Dendritic cell treated with granulocyte-macrophage colony-stimulating factor and Interleukin-4, amounts not matched to agents 40 ng/mL and 50 ng/mL, for 4 days (primary cell): ENCODE data around the gene ZC3H12D.

Source experiments
- H3K27ac Mint-ChIP-seq: one replicate; pipeline ENCODE4 v1.8.0; 2022; ENCODE audit warnings: mild to moderate bottlenecking, mixed read lengths
- H3K27me3 Mint-ChIP-seq: one replicate; pipeline ENCODE4 v1.8.0; 2022; ENCODE audit warnings: mild to moderate bottlenecking, mixed read lengths
- H3K36me3 Mint-ChIP-seq: one replicate; pipeline ENCODE4 v1.8.0; 2022; ENCODE audit warnings: low read depth, mixed read lengths
- H3K4me1 Mint-ChIP-seq: one replicate; pipeline ENCODE4 v1.8.0; 2022; ENCODE audit warnings: low read depth, mixed read lengths
- H3K4me3 Mint-ChIP-seq: one replicate; pipeline ENCODE4 v1.8.0; 2022; ENCODE audit warnings: mild to moderate bottlenecking, moderate library complexity, mixed read lengths
- H3K9me3 Mint-ChIP-seq: one replicate; pipeline ENCODE4 v1.8.0; 2022; ENCODE audit warnings: mixed read lengths
- intact Hi-C: fragments of 100-400 bp; cut with micrococcal nuclease; formaldehyde crosslinking; loops from one replicate; pipeline ENCODE4 v1.15.0; 2022

ZC3H12D gene

DNA sequence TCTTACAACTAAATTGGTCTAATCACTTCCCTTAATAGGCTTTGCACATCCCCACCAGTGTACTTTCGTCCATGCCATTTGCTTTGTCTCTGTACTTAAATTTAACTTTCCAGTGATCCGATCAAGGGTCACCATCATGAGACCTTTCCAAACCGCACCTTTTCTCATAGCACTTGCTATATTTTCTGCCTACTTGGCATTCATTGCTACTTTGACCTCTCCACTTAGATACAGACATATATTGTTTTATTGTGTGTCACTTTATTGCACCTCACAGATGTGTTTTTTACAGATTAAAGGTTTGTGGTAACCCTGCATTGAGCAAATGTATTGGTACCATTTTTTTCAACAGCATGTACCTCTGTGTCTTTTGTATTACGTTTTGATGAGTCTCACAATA lies 70.0 kb downstream of the ZC3H12D start:
- Mint-ChIP-seq H3K4me1 (peaks cover 11% of the 10 kb centered on the region), H3K36me3 (peaks cover 43% of the 10 kb centered on the region), H3K4me3 (no peak overlapping the region), H3K27ac (no peak overlapping the region), H3K27me3 (no peaks in the 10 kb centered on the region), H3K9me3 (no peaks in the 10 kb centered on the region)
- intact Hi-C loops: no loop called here

- no peaks in the 10 kb centered on the region for H3K27me3 Mint-ChIP-seq
- no peak overlapping the region for H3K27ac Mint-ChIP-seq
- H3K36me3 Mint-ChIP-seq: peaks cover 51% of the 10 kb centered on the region
- no peaks in the 10 kb centered on the region for H3K9me3 Mint-ChIP-seq
- intact Hi-C loops: no loop called here
- H3K4me3 Mint-ChIP-seq: no peak overlapping the region
- peaks cover 4% of the 10 kb centered on the region for H3K4me1 Mint-ChIP-seq
Observed at GRCh38 chr6:149414009-149414408, 70.8 kb downstream of the ZC3H12D start.

GRCh38 chr6:149410557-149410956 lies 74.3 kb downstream of the ZC3H12D start:
- Mint-ChIP-seq H3K27me3 (no peaks in the 10 kb centered on the region), H3K36me3 (peaks cover 65% of the 10 kb centered on the region), H3K4me1 (peaks cover 2% of the 10 kb centered on the region), H3K4me3 (no peak overlapping the region), H3K27ac (no peak overlapping the region), H3K9me3 (no peaks in the 10 kb centered on the region)
- intact Hi-C loops: no loop called here

DNA sequence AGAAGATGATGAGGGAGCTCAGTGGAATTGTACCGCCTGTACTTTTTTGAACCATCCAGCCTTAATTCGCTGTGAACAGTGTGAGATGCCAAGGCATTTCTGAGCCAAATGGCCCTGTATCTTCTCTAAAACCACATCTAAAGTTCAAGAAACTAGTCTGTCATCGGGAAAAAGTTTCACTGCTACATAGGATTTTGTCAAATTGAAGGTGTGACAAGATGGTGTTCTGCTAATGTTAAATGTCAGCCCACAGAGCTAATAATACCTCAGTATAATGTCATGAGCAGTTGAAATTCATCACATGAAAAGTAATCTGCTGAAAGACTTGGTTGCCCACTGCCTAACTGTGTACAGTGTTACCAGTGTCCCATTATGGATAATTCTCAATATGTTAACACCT lies 75.2 kb downstream of the ZC3H12D start:
- Mint-ChIP-seq H3K9me3 (no peaks in the 10 kb centered on the region), H3K27ac (no peak overlapping the region), H3K27me3 (no peaks in the 10 kb centered on the region), H3K4me1 (peaks cover 11% of the 10 kb centered on the region), H3K4me3 (no peak overlapping the region), H3K36me3 (peaks cover 69% of the 10 kb centered on the region)
- intact Hi-C loops: loop anchor here (5.0 kb wide), 1 partner anchor 37 kb away; no protein-coding TSS in a partner anchor

DNA sequence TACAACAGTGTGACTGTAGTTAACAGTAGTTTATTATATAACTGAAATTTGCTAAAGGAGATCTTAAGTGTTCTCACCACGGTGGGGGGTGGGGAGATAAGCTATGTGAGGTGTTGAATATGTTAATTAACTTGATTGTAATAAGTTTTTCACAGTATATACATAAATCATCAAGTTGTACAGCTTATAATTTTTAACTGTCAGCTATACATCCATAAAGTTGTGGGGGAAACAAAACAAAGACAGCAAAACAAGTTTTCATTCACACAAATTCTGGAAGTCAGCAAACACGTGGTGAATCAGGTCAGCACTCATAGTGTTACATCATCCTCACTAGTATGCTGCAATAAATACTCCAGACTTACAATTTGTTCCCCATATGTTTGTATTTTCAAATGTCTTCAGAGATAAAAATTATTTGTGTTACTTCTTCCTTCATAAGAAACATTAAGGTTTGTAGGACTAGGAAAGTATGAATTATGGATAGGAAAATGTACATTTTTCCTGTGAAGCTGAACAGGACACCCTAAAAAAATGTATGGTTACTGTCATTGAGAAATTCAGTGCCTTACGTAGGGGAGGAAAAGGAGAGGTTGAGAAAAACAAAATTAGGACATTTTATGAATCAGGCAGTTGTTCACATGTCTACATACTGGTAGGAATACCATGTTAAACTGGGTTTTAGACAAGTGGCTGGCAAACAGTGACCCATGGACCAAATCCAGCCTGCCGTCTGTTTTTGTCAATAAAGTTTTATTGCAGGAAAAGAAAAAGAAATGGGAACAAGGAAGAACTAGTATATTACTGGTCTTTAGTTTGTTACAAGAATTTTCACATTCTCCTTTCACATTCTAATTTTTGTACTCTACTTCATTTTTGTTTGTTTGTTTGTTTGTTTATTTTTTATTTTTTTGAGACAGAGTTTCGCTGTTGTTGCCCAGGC lies 78.7 kb downstream of the ZC3H12D start:
- peak overlapping the region; percentile 10 for H3K27ac Mint-ChIP-seq
- intact Hi-C loops: loop anchor here (5.0 kb wide), 1 partner anchor 34 kb away; no protein-coding TSS in a partner anchor
- peaks cover 79% of the 10 kb centered on the region for H3K36me3 Mint-ChIP-seq
- peaks cover 20% of the 10 kb centered on the region for H3K4me1 Mint-ChIP-seq
- H3K9me3 Mint-ChIP-seq: no peaks in the 10 kb centered on the region
- no peaks in the 10 kb centered on the region for H3K27me3 Mint-ChIP-seq
- no peak overlapping the region for H3K4me3 Mint-ChIP-seq

- Mint-ChIP-seq H3K27ac (no peak overlapping the region), H3K36me3 (peaks cover 75% of the 10 kb centered on the region), H3K4me1 (peaks cover 20% of the 10 kb centered on the region), H3K4me3 (no peak overlapping the region), H3K27me3 (no peaks in the 10 kb centered on the region), H3K9me3 (no peaks in the 10 kb centered on the region)
- intact Hi-C loops: no loop called here
Observed at GRCh38 chr6:149403534-149403933, 81.3 kb downstream of the ZC3H12D start.

- Mint-ChIP-seq H3K27me3 (no peaks in the 10 kb centered on the region), H3K9me3 (no peaks in the 10 kb centered on the region), H3K36me3 (peaks cover 82% of the 10 kb centered on the region), H3K4me3 (no peak within 1 kb of the TSS), H3K27ac (no peak within 1 kb of the TSS), H3K4me1 (peaks cover 24% of the 10 kb centered on the region)
- intact Hi-C loops: no loop called here
Observed at GRCh38 chr6:149400050-149400449, 84.8 kb downstream of the ZC3H12D start, which contains the start of gene SUMO4. Gene SUMO4, plus strand, starts transcription at chr6:149400262. Its CDS starts 130 bp downstream, at chr6:149400392.

DNA sequence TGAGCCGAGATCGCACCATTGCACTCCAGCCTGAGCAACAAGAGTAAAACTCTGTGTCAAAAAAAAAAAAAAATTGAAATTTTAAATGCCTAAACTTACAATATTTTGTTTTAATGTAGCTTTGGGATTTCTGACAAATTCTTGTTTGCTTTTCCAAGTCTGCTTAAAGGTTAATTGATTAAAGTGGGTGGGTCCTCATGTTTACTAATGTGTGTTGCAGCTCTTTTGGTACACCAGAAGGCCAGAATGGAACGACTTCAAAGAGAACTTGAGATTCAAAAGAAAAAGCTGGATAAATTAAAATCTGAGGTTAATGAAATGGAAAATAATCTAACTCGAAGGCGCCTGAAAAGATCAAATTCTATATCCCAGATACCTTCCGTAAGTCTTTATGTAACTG lies 87.4 kb downstream of the ZC3H12D start:
- H3K27ac Mint-ChIP-seq: no peak overlapping the region
- H3K36me3 Mint-ChIP-seq: peaks cover 79% of the 10 kb centered on the region
- peaks cover 21% of the 10 kb centered on the region for H3K4me1 Mint-ChIP-seq
- H3K4me3 Mint-ChIP-seq: no peak overlapping the region
- H3K9me3 Mint-ChIP-seq: no peaks in the 10 kb centered on the region
- intact Hi-C loops: no loop called here
- no peaks in the 10 kb centered on the region for H3K27me3 Mint-ChIP-seq
